Right forelimb (tissue), 1 donor: ENCODE data around the gene IZUMO4.

Experiments
- DNase-seq: peaks from one replicate; pipeline ENCODE4 v3.0.0-alpha.2; 2018

IZUMO4 gene

GRCh38 chr19:2059422-2060201, 37.1 kb upstream of the IZUMO4 start:
- DNase-seq, result no peak

- no peak for DNase-seq
Measured at GRCh38 chr19:2060884-2061494, 35.7 kb upstream of the IZUMO4 start.

GRCh38 chr19:2061495-2062388, 35.0 kb upstream of the IZUMO4 start:
- DNase-seq, result peak; percentile 100

GRCh38 chr19:2062389-2062729, 34.4 kb upstream of the IZUMO4 start:
- DNase-seq, result no peak

- DNase-seq, result no peak
Measured at GRCh38 chr19:2062770-2063169, 33.9 kb upstream of the IZUMO4 start.

- DNase-seq, result no peak
Measured at GRCh38 chr19:2063824-2064223, 32.9 kb upstream of the IZUMO4 start.

- no peak for DNase-seq
Measured at GRCh38 chr19:2064395-2064787, 32.3 kb upstream of the IZUMO4 start.

GRCh38 chr19:2064788-2065524, 31.8 kb upstream of the IZUMO4 start:
- no peak for DNase-seq

- no peak for DNase-seq
Measured at GRCh38 chr19:2070436-2070827, 26.3 kb upstream of the IZUMO4 start.

GRCh38 chr19:2070986-2071673, 25.6 kb upstream of the IZUMO4 start:
- no peak for DNase-seq

- no peak for DNase-seq
Measured at GRCh38 chr19:2072757-2073551, 23.8 kb upstream of the IZUMO4 start.

GRCh38 chr19:2076526-2076944, 20.2 kb upstream of the IZUMO4 start:
- DNase-seq, result no peak

GRCh38 chr19:2077398-2077797, 19.3 kb upstream of the IZUMO4 start:
- DNase-seq, result no peak

- DNase-seq, result no peak
Measured at GRCh38 chr19:2077833-2078619, 18.7 kb upstream of the IZUMO4 start.

- no peak for DNase-seq
Measured at GRCh38 chr19:2079076-2079864, 17.4 kb upstream of the IZUMO4 start.

- DNase-seq, result no peak
Measured at GRCh38 chr19:2079865-2080301, 16.8 kb upstream of the IZUMO4 start.

- no peak for DNase-seq
Measured at GRCh38 chr19:2080336-2080988, 16.3 kb upstream of the IZUMO4 start.

GRCh38 chr19:2081873-2082810, 14.6 kb upstream of the IZUMO4 start:
- DNase-seq, result no peak
